ENCODE results near the gene MYO19.

- TF ChIP-seq RFX5 (IDR thresholded peaks at IDR 0.05; ENCODE audit: low read depth, low read length): no peak
- TF ChIP-seq, protein P1, sequence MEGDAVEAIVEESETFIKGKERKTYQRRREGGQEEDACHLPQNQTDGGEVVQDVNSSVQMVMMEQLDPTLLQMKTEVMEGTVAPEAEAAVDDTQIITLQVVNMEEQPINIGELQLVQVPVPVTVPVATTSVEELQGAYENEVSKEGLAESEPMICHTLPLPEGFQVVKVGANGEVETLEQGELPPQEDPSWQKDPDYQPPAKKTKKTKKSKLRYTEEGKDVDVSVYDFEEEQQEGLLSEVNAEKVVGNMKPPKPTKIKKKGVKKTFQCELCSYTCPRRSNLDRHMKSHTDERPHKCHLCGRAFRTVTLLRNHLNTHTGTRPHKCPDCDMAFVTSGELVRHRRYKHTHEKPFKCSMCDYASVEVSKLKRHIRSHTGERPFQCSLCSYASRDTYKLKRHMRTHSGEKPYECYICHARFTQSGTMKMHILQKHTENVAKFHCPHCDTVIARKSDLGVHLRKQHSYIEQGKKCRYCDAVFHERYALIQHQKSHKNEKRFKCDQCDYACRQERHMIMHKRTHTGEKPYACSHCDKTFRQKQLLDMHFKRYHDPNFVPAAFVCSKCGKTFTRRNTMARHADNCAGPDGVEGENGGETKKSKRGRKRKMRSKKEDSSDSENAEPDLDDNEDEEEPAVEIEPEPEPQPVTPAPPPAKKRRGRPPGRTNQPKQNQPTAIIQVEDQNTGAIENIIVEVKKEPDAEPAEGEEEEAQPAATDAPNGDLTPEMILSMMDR (conservative IDR thresholded peaks at IDR 0.05; ENCODE audit: low read depth, low read length): no peak
- TF ChIP-seq POLR2A (IDR thresholded peaks at IDR 0.05; ENCODE audit: low read depth, low read length): no peak
- TF ChIP-seq CEBPB (IDR thresholded peaks at IDR 0.05; ENCODE audit: low read depth, low read length): no peak
- TF ChIP-seq BHLHE40 (IDR thresholded peaks at IDR 0.05; ENCODE audit: low read depth, low read length): no peak
- no peak for TF ChIP-seq RCOR1 (IDR thresholded peaks at IDR 0.05; ENCODE audit: insufficient replicate concordance, low read length)
- no peak for TF ChIP-seq RAD21 (IDR thresholded peaks at IDR 0.05; ENCODE audit: low read length)
- TF ChIP-seq MXI1 (IDR thresholded peaks at IDR 0.05; ENCODE audit: borderline replicate concordance, low read depth, low read length): no peak
- no peak for TF ChIP-seq USF2 (IDR thresholded peaks at IDR 0.05; ENCODE audit: low read depth, low read length)
- no peak for TF ChIP-seq FOS (IDR thresholded peaks at IDR 0.05; ENCODE audit: low read depth, low read length)
- no peak for TF ChIP-seq SMC3 (IDR thresholded peaks at IDR 0.05; ENCODE audit: low read depth, low read length)
Observed at GRCh38 chr17:36535669-36536081, 1.0 kb upstream of the MYO19 start.

Measured in IMR-90 (cell line).